ENCODE measurements around the gene RCOR1.

RCOR1 gene

DNA sequence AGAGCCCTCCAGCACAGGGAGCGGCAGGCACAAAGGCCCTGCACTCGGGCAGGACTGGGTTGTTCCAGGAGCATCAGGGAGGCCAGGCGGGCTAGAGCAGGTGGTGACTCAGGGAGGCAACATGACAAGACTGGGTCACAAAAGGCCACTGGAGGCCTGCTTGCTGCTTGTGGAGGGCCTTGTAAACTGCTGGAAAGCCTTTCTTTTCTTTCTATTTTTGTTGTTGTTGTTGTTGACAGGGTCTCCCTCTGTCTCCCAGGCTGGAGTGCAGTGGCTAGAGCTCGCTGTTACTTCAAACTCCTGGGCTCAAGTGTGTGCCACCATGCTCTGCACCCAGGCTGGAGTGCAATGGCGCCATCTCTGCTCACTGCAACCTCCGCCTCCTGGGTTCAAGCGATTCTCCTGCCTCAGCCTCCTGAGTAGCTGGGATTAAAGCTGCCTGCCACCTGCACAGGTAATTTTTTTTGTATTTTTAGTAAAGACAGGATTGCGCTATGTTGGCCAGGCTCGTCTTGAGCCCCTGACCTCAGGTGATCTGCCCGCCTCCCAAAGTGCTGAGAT, 11.8 kb upstream of the RCOR1 start:
- TF ChIP-seq, protein P1, sequence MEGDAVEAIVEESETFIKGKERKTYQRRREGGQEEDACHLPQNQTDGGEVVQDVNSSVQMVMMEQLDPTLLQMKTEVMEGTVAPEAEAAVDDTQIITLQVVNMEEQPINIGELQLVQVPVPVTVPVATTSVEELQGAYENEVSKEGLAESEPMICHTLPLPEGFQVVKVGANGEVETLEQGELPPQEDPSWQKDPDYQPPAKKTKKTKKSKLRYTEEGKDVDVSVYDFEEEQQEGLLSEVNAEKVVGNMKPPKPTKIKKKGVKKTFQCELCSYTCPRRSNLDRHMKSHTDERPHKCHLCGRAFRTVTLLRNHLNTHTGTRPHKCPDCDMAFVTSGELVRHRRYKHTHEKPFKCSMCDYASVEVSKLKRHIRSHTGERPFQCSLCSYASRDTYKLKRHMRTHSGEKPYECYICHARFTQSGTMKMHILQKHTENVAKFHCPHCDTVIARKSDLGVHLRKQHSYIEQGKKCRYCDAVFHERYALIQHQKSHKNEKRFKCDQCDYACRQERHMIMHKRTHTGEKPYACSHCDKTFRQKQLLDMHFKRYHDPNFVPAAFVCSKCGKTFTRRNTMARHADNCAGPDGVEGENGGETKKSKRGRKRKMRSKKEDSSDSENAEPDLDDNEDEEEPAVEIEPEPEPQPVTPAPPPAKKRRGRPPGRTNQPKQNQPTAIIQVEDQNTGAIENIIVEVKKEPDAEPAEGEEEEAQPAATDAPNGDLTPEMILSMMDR (IDR thresholded peaks at IDR 0.05; ENCODE audit: borderline replicate concordance, insufficient read depth, low read depth, low read length): no peak
- H3K4me3 ChIP-seq (ENCODE audit: low read depth, low read length): no peak overlapping the region

DNA sequence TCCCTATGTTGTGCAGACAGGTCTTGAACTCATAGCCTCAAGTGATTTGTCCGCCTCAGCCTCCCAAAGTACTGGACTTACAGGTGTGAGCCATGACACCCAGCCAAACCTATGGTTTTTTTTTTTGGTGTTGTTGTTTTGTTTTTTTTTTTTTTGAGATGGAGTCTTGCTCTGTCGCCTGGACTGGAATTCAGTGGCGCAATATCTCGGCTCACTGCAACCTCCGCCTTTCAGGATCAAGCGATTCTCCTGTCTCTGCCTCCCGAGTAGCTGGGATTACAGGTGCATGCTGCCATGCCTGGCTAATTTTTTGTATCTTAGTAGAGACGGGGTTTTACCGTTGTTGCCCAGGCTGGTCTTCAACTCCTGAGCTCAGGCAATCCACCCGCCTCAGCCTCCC, 11.3 kb upstream of the RCOR1 start:
- H3K4me3 ChIP-seq (ENCODE audit: low read depth, low read length): no peak overlapping the region
- TF ChIP-seq, protein P1 (IDR thresholded peaks at IDR 0.05; ENCODE audit: borderline replicate concordance, insufficient read depth, low read depth, low read length): no peak

DNA sequence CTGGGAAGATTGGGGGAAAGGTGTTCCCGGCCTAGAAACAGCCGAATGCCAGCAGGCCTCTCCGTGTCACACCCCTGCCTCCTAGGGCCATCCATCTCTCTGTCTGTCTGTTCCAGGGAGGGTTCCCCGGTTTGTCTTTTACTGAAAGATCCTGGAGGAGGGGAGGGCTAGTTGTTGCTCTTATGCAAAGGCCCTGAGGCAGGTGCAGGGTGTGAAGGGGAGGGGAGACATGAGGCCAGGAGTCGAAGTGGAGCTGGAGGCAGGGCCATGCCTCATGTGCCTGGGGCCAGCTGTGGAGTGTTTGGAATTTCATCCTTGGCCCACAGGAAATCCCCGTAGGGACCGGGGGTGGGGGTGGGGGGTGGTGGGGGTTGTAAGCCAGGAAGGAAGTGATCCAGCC, 8.7 kb upstream of the RCOR1 start:
- TF ChIP-seq, protein P1 (IDR thresholded peaks at IDR 0.05; ENCODE audit: borderline replicate concordance, insufficient read depth, low read depth, low read length): no peak
- no peak overlapping the region for H3K4me3 ChIP-seq (ENCODE audit: low read depth, low read length)

DNA sequence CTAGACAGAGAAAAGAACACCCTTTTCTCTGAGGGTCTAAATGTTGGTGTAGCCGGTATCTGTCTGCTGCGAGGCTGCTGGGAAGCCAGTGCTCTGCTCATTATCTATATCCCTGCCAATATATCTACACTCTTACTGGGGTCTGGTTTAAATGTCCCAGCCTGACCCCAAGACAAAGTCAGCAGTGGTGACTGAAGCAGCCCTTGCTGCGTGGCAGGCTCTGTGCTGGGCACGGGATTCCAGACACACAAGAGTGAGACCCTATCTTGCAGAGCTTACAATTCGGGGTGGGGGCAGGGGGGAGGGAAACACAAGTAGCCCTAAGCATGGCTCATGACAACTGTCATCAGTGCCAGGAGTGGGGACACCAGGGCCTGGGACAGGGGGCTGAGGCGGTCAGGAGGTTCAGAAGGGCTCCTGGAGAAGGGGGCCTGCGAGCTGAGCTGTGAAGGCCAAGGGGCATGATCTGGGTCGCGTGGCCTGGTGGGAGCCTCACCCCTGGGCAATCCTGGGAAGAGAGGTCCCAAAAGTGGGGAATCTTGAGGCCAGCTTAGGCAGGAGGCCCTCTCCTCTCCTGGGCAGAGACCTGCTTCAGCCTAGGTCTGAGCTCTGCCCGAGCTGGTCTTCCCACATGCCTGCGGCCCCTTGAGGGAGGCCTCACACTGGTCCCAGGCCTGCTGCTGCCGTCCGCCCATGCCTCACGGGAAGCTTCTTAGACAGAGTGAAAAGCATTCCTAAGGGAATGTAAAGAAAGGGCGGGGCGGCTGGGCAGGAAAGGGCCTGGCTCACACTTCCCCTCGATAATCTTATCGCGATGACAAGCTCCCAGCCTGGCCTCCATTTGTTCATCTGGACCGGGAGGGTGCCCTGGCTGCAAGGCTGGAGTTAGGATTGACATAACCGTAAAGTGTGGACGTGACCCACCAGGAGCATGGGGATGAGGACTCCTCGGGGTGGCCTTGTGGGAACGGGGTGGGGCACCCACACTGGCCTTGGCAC, 7.3 kb upstream of the RCOR1 start:
- TF ChIP-seq, protein P1 (IDR thresholded peaks at IDR 0.05; ENCODE audit: borderline replicate concordance, insufficient read depth, low read depth, low read length): no peak
- no peak overlapping the region for H3K4me3 ChIP-seq (ENCODE audit: low read depth, low read length)

DNA sequence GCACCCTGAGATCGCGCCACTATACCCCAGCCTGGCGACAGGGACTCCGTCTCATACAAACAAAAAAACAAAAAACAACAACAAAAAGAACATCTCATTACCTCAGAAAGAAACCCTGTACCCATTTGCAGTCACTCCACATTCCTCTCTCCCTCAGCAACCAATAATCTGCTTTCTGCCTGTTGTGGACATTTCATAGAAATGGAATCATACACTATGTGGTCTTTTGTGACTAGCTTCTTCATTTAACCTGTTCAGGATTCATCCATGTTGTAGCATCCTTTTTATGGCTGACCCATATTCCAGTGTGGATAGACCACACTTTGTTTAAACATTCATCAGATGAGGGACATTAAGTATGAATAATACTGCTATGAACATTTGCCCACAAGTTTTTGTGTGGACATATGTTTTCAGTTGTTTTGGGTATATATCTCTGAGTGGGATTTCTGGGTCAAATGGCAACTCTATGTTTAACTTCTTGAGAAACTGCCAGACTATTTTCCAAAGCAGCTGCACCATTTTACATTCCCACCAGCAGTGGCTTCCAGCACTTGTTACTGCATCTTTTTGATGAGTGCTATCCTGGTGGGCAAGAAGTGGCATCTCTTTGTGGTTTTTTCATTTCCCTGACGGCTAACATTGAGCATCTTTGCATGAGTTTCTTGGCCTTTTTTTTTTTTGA, 5.9 kb upstream of the RCOR1 start:
- no peak overlapping the region for H3K4me3 ChIP-seq (ENCODE audit: low read depth, low read length)
- TF ChIP-seq, protein P1 (IDR thresholded peaks at IDR 0.05; ENCODE audit: borderline replicate concordance, insufficient read depth, low read depth, low read length): no peak

DNA sequence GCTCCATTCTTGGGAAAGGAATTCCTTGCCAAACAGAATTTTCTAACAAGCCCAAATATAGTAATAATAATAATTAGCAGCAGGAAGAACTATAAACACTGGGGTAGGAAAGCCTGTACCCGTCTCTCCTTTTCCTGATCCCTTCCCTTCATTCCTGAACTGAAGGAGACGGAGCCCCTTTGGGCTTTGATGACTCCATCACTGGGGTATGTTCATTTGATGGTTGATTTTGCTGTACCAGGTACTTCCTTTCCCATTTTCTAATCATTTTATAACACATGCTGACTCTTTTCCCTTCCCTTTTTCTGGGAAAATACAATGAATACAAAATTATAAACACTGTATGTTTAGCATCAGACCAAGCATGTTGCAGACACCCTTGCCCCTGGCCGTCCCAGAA, 3.6 kb upstream of the RCOR1 start:
- TF ChIP-seq, protein P1 (IDR thresholded peaks at IDR 0.05; ENCODE audit: borderline replicate concordance, insufficient read depth, low read depth, low read length): no peak
- no peak overlapping the region for H3K4me3 ChIP-seq (ENCODE audit: low read depth, low read length)
